Smooth muscle cell (in vitro differentiated cells): ENCODE results near the gene AFTPH. TPM values are rescaled to one million over a fixed set of nuclear protein-coding genes. Genes with fewer than 3 reads are reported as not detected.

Source experiments
- DNase-seq: peaks from one replicate; lab custom pipeline; 2025; ENCODE audit not compliant: unreplicated experiment; lab: John Stamatoyannopoulos, UW
- H2AFZ ChIP-seq: fragments of 200-600 bp; sonication (generic); 2 replicates; pipeline ENCODE4 v1.6.0; 2016; ENCODE audit warnings: antibody characterized with exemption, low read depth, mild to moderate bottlenecking
- H3F3A ChIP-seq: fragments of 200-600 bp; sonication (generic); 2 replicates; pipeline ENCODE4 v1.6.0; 2017; ENCODE audit warnings: antibody characterized with exemption, low read depth
- H3K27ac ChIP-seq: fragments of 200-600 bp; sonication (generic); 2 replicates; pipeline ENCODE4 v1.5.1; 2016; ENCODE audit warnings: low read depth, mild to moderate bottlenecking
- H3K27me3 ChIP-seq: fragments of 200-600 bp; sonication (generic); 2 replicates; pipeline ENCODE4 v1.6.1; 2016; ENCODE audit warnings: low read depth, mild to moderate bottlenecking
- H3K36me3 ChIP-seq: fragments of 200-600 bp; sonication (generic); 2 replicates; pipeline ENCODE4 v1.5.1; 2016; ENCODE audit warnings: low read depth
- H3K4me1 ChIP-seq: fragments of 200-600 bp; sonication (generic); 2 replicates; pipeline ENCODE4 v1.5.1; 2016; ENCODE audit warnings: low read depth
- H3K4me2 ChIP-seq: fragments of 200-600 bp; sonication (generic); 2 replicates; pipeline ENCODE4 v1.6.0; 2016; ENCODE audit warnings: mild to moderate bottlenecking
- H3K4me3 ChIP-seq: fragments of 200-600 bp; sonication (generic); 2 replicates; pipeline ENCODE4 v1.5.1; 2016; ENCODE audit warnings: mild to moderate bottlenecking
- H3K79me2 ChIP-seq: fragments of 200-600 bp; sonication (generic); 2 replicates; pipeline ENCODE4 v1.6.0; 2016; ENCODE audit warnings: low read depth, mild to moderate bottlenecking
- H3K9ac ChIP-seq: fragments of 200-600 bp; sonication (generic); 2 replicates; pipeline ENCODE4 v1.6.0; 2016; ENCODE audit warnings: low read depth
- H3K9me3 ChIP-seq: fragments of 200-600 bp; sonication (generic); replicated peaks from 2 replicates; pipeline ENCODE4 v1.5.1; 2016; ENCODE audit warnings: low read depth
- H4K20me1 ChIP-seq: fragments of 200-600 bp; sonication (generic); 2 replicates; pipeline ENCODE4 v1.6.0; 2016; ENCODE audit warnings: low read depth
- CTCF ChIP-seq: fragments of 200-600 bp; sonication (generic); IDR thresholded peaks from 2 replicates; pipeline ENCODE4 v1.5.1; 2017; ENCODE audit warnings: borderline replicate concordance, mild to moderate bottlenecking, antibody characterized with exemption; ENCODE audit not compliant: insufficient read depth, poor library complexity, severe bottlenecking
- WGBS: methylation state at CpG from one replicate; pipeline ENCODE4 v1.1.7; 2016; ENCODE audit warnings: low lambda C conversion rate; 5-methylcytosine and 5-hydroxymethylcytosine counted together
- polyA plus RNA-seq: library from polyadenylated mRNA; unstranded; fragments of >200 nt; fragmentation: Nextera tagmentation; extraction: Ambion mirVana; gene quantifications from 2 replicates; pipeline ENCODE4 v1.2.1, GENCODE V29; 2016
- total RNA-seq: library from RNA; depleted of rRNA; stranded (reverse); fragments of >200 nt; gene quantifications from 2 replicates; pipeline ENCODE4 v1.2.3, GENCODE V29; 2014

Gene AFTPH
- total and polyA plus RNA-seq, 2 experiments from 2014 or later = 5.5 to 26.3 TPM

- H3K4me1 ChIP-seq = no peaks in the 10 kb centered on the region
- no peaks in the 10 kb centered on the region for H3K27me3 ChIP-seq
- no peak overlapping the region for H2AFZ ChIP-seq
- 92% methylated on average over 5 of the region's 5 CpGs for WGBS
- no peaks in the 10 kb centered on the region for H3K36me3 ChIP-seq
- H3F3A ChIP-seq = no peaks in the 10 kb centered on the region
- no peaks in the 10 kb centered on the region for H3K9me3 ChIP-seq
- no peaks in the 10 kb centered on the region for H4K20me1 ChIP-seq
- no peak overlapping the region for H3K9ac ChIP-seq
- no peak overlapping the region for H3K27ac ChIP-seq
- H3K79me2 ChIP-seq = no peaks in the 10 kb centered on the region
- H3K4me2 ChIP-seq = no peak overlapping the region
- H3K4me3 ChIP-seq = no peak overlapping the region
- no peak for DNase-seq
- TF ChIP-seq CTCF = no peak
Measured at GRCh38 chr2:64489081-64489751, 34.9 kb upstream of the AFTPH start.

- H4K20me1 ChIP-seq = no peaks in the 10 kb centered on the region
- no peak overlapping the region for H3K9ac ChIP-seq
- H2AFZ ChIP-seq = no peak overlapping the region
- H3K4me2 ChIP-seq = no peak overlapping the region
- H3K27ac ChIP-seq = no peak overlapping the region
- TF ChIP-seq CTCF = no peak
- 81% methylated on average over 4 of the region's 4 CpGs for WGBS
- H3K9me3 ChIP-seq = no peaks in the 10 kb centered on the region
- no peak for DNase-seq
- no peak overlapping the region for H3K4me3 ChIP-seq
- H3K4me1 ChIP-seq = no peaks in the 10 kb centered on the region
- H3K36me3 ChIP-seq = no peaks in the 10 kb centered on the region
- no peaks in the 10 kb centered on the region for H3K79me2 ChIP-seq
- H3F3A ChIP-seq = no peaks in the 10 kb centered on the region
- no peaks in the 10 kb centered on the region for H3K27me3 ChIP-seq
Measured at GRCh38 chr2:64491426-64491825, 32.7 kb upstream of the AFTPH start.

- Histone ChIP-seq H2AFZ (no peak overlapping the region), H3K4me1 (no peaks in the 10 kb centered on the region), H3F3A (no peaks in the 10 kb centered on the region), H3K27me3 (no peaks in the 10 kb centered on the region), H4K20me1 (no peaks in the 10 kb centered on the region), H3K9ac (no peak overlapping the region), H3K27ac (no peak overlapping the region), H3K9me3 (no peaks in the 10 kb centered on the region), H3K36me3 (no peaks in the 10 kb centered on the region), H3K79me2 (no peaks in the 10 kb centered on the region), H3K4me2 (no peak overlapping the region), H3K4me3 (no peak overlapping the region)
- no peak for DNase-seq
- TF ChIP-seq CTCF = no peak
- WGBS = 33% methylated on average over 3 of the region's 3 CpGs
Measured at GRCh38 chr2:64492272-64492671, 31.9 kb upstream of the AFTPH start.

- H3K27me3 ChIP-seq = no peaks in the 10 kb centered on the region
- no peak overlapping the region for H3K27ac ChIP-seq
- H4K20me1 ChIP-seq = no peaks in the 10 kb centered on the region
- no peaks in the 10 kb centered on the region for H3F3A ChIP-seq
- no peak for DNase-seq
- 66% methylated on average over 3 of the region's 3 CpGs for WGBS
- H2AFZ ChIP-seq = no peak overlapping the region
- no peaks in the 10 kb centered on the region for H3K79me2 ChIP-seq
- no peak for TF ChIP-seq CTCF
- H3K9me3 ChIP-seq = no peaks in the 10 kb centered on the region
- no peak overlapping the region for H3K4me2 ChIP-seq
- no peak overlapping the region for H3K4me3 ChIP-seq
- no peaks in the 10 kb centered on the region for H3K36me3 ChIP-seq
- H3K4me1 ChIP-seq = no peaks in the 10 kb centered on the region
- H3K9ac ChIP-seq = no peak overlapping the region
Measured at GRCh38 chr2:64492821-64493220, 31.3 kb upstream of the AFTPH start.
